22Rv1 (cell line): ENCODE data around the gene RALGPS1.

ENCODE experiments used
- ZFX ChIP-seq: fragments of 450-650 bp; IDR thresholded peaks from 2 replicates; pipeline ENCODE4 v1.6.1; 2017; ENCODE audit warnings: antibody characterized with exemption, borderline replicate concordance
- TF ChIP-seq, protein P1 (sequence below): fragments of 450-650 bp; IDR thresholded peaks from 2 replicates; pipeline ENCODE4 v1.5.1; 2017; ENCODE audit warnings: mild to moderate bottlenecking

- TF ChIP-seq, protein P1, sequence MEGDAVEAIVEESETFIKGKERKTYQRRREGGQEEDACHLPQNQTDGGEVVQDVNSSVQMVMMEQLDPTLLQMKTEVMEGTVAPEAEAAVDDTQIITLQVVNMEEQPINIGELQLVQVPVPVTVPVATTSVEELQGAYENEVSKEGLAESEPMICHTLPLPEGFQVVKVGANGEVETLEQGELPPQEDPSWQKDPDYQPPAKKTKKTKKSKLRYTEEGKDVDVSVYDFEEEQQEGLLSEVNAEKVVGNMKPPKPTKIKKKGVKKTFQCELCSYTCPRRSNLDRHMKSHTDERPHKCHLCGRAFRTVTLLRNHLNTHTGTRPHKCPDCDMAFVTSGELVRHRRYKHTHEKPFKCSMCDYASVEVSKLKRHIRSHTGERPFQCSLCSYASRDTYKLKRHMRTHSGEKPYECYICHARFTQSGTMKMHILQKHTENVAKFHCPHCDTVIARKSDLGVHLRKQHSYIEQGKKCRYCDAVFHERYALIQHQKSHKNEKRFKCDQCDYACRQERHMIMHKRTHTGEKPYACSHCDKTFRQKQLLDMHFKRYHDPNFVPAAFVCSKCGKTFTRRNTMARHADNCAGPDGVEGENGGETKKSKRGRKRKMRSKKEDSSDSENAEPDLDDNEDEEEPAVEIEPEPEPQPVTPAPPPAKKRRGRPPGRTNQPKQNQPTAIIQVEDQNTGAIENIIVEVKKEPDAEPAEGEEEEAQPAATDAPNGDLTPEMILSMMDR, result no peak
- no peak for TF ChIP-seq ZFX
Measured at GRCh38 chr9:127252410-127253318, 338.1 kb downstream of the RALGPS1 start.
